Measurements from ENCODE around the gene RAB27A. TPM values are rescaled to one million over a fixed set of nuclear protein-coding genes. Genes with fewer than 3 reads are reported as not detected.

The RAB27A gene
- total and polyA plus RNA-seq, 9 of the 15 experiments (the other 6 are each of a cell fraction or from before 2014, with no cell fraction given): 31.5 to 171 (median 80.4) TPM

GRCh38 chr15:55318588-55319494, 29.2 kb upstream of the RAB27A start, which contains the start of the genes PIGB and PIGBOS1 (continued):
- TF ChIP-seq USF1 (CRISPR knock-in tag; IDR thresholded peaks at IDR 0.05) (no peak), GABPB1 (CRISPR knock-in tag; IDR thresholded peaks at IDR 0.05) (peak; percentile 82), THAP7 (CRISPR knock-in tag; IDR thresholded peaks at IDR 0.05) (no peak), NFE2 (IDR thresholded peaks at IDR 0.05; ENCODE audit: low read depth) (no peak), TFAM (CRISPR knock-in tag; conservative IDR thresholded peaks at IDR 0.05) (no peak), CAMTA2 (CRISPR knock-in tag; conservative IDR thresholded peaks at IDR 0.05) (no peak), OTX1 (CRISPR knock-in tag; IDR thresholded peaks at IDR 0.05) (no peak), CREM (IDR thresholded peaks at IDR 0.05; ENCODE audit: low read depth) (peak; percentile 76), NFRKB (IDR thresholded peaks at IDR 0.05; ENCODE audit: low read depth) (no peak; the same call in 1 of the 2 replicates), IFI16 (CRISPR knock-in tag; IDR thresholded peaks at IDR 0.05) (no peak), CHD1 (IDR thresholded peaks at IDR 0.05; ENCODE audit: low read length) (peak; percentile 28), FOS (IDR thresholded peaks at IDR 0.05; ENCODE audit: extremely low read depth, insufficient read length) (no peak), NCOA1 (IDR thresholded peaks at IDR 0.05; ENCODE audit: low read depth) (no peak; the same call in 1 of the 2 replicates), NEUROD1 (IDR thresholded peaks at IDR 0.05; ENCODE audit: borderline replicate concordance, low read depth, low read length, partially characterized antibody) (peak; percentile 86), ZNF507 (tag; conservative IDR thresholded peaks at IDR 0.05) (no peak), MXD1 (CRISPR knock-in tag; IDR thresholded peaks at IDR 0.05; ENCODE audit: borderline replicate concordance, poor library complexity, severe bottlenecking) (no peak), ELF2 (CRISPR knock-in tag; IDR thresholded peaks at IDR 0.05) (peak; percentile 97)
- TF ChIP-seq, protein P1, sequence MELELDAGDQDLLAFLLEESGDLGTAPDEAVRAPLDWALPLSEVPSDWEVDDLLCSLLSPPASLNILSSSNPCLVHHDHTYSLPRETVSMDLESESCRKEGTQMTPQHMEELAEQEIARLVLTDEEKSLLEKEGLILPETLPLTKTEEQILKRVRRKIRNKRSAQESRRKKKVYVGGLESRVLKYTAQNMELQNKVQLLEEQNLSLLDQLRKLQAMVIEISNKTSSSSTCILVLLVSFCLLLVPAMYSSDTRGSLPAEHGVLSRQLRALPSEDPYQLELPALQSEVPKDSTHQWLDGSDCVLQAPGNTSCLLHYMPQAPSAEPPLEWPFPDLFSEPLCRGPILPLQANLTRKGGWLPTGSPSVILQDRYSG (tag; conservative IDR thresholded peaks at IDR 0.05; ENCODE audit: low read depth): peak; percentile 49; the same call in 1 of the 2 replicates
- TF ChIP-seq, protein P2, sequence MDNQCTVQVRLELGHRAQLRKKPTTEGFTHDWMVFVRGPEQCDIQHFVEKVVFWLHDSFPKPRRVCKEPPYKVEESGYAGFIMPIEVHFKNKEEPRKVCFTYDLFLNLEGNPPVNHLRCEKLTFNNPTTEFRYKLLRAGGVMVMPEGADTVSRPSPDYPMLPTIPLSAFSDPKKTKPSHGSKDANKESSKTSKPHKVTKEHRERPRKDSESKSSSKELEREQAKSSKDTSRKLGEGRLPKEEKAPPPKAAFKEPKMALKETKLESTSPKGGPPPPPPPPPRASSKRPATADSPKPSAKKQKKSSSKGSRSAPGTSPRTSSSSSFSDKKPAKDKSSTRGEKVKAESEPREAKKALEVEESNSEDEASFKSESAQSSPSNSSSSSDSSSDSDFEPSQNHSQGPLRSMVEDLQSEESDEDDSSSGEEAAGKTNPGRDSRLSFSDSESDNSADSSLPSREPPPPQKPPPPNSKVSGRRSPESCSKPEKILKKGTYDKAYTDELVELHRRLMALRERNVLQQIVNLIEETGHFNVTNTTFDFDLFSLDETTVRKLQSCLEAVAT (IDR thresholded peaks at IDR 0.05): peak; percentile 76 to 87
- TF ChIP-seq, protein P3, sequence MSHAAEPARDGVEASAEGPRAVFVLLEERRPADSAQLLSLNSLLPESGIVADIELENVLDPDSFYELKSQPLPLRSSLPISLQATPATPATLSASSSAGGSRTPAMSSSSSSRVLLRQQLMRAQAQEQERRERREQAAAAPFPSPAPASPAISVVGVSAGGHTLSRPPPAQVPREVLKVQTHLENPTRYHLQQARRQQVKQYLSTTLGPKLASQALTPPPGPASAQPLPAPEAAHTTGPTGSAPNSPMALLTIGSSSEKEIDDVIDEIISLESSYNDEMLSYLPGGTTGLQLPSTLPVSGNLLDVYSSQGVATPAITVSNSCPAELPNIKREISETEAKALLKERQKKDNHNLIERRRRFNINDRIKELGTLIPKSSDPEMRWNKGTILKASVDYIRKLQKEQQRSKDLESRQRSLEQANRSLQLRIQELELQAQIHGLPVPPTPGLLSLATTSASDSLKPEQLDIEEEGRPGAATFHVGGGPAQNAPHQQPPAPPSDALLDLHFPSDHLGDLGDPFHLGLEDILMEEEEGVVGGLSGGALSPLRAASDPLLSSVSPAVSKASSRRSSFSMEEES (CRISPR knock-in tag; IDR thresholded peaks at IDR 0.05): no peak
